Fibroblast of mammary gland (primary cell): ENCODE measurements around the gene CCDC102A.
"Not testable (repeated sequence)": the region's sequence is repeated elsewhere in the genome, so short reads cannot be mapped to it uniquely, and the experiment has no call there.

Source experiments
- DNase-seq: peaks from one replicate; pipeline ENCODE4 v3.0.0-alpha.2; 2010; ENCODE audit warnings: low read depth
- H3K4me3 ChIP-seq: 2 replicates; pipeline ENCODE4 v1.5.1; 2011; ENCODE audit warnings: low read depth, mild to moderate bottlenecking, low read length, moderate library complexity; ENCODE audit not compliant: control insufficient read depth
- CTCF ChIP-seq: conservative IDR thresholded peaks from 2 replicates; pipeline ENCODE4 v1.5.1; 2011; ENCODE audit warnings: low read depth, low read length, inconsistent platforms; ENCODE audit not compliant: control insufficient read depth, insufficient read depth

Gene CCDC102A

GRCh38 chr16:57501492-57501891, 34.9 kb downstream of the CCDC102A start:
- TF ChIP-seq CTCF: no peak
- DNase-seq: no peak

GRCh38 chr16:57500578-57501111, 35.7 kb downstream of the CCDC102A start:
- no peak for TF ChIP-seq CTCF
- no peak for DNase-seq
- no peak overlapping the region for H3K4me3 ChIP-seq

More at GRCh38 chr16:57501492-57501891, 34.9 kb downstream of the CCDC102A start:
- H3K4me3 ChIP-seq: no peak overlapping the region

- not testable (repeated sequence) for DNase-seq
Observed at GRCh38 chr16:57499941-57500340, 36.4 kb downstream of the CCDC102A start.

GRCh38 chr16:57498031-57498430, 38.3 kb downstream of the CCDC102A start:
- TF ChIP-seq CTCF: no peak
- H3K4me3 ChIP-seq: no peak overlapping the region
- DNase-seq: no peak

More at GRCh38 chr16:57499941-57500340, 36.4 kb downstream of the CCDC102A start:
- H3K4me3 ChIP-seq: not testable (repeated sequence)

- no peak for TF ChIP-seq CTCF
- no peak for DNase-seq
- no peak overlapping the region for H3K4me3 ChIP-seq
Observed at GRCh38 chr16:57497121-57497520, 39.2 kb downstream of the CCDC102A start.

- no peak for TF ChIP-seq CTCF
- no peak for DNase-seq
- H3K4me3 ChIP-seq: no peak overlapping the region
Observed at GRCh38 chr16:57493767-57494166, 42.6 kb downstream of the CCDC102A start.

GRCh38 chr16:57489229-57489628, 47.1 kb downstream of the CCDC102A start:
- DNase-seq: no peak
- TF ChIP-seq CTCF: no peak
- no peak overlapping the region for H3K4me3 ChIP-seq
